ENCODE measurements around the gene RIPPLY2. TPM values are rescaled to one million over a fixed set of nuclear protein-coding genes. Genes with fewer than 3 reads are reported as not detected.

Gene RIPPLY2
- total and polyA plus RNA-seq, 9 donors = 0.22 to 0.40 (median 0.24) TPM; not detected in 4

GRCh38 chr6:83868639-83869038 lies 15.5 kb downstream of the RIPPLY2 start:
- no peak for DNase-seq

DNA sequence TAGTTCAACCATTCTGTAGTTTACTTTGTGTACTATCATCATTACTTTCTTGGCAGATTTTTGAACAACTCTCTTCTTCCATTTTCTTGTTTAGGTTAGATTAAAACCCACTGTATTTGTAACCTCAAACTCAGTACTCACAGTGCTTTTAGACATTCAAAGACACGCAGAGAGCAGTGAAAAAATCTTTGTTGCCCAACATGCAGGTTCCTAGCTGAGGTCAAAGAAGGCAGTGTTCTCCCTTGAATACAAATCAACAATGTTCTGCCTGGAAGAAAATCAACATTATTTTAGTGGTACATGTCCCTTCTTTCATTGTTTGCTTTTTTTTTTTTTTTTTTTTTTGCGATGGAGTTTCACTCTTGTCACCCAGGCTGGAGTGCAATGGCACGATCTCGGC lies 17.5 kb downstream of the RIPPLY2 start:
- 71 to 79% (median 76%) methylated on average over 4 of the region's 4 CpGs for WGBS, 3 donors
- intact Hi-C loops (cut with DNase I) = no loop called here
- Histone ChIP-seq H3K27ac (no peak overlapping the region), H3K9me3 (no peaks in the 10 kb centered on the region), H3K4me1 (ENCODE audit: insufficient read depth) (no peaks in the 10 kb centered on the region), H3K27me3 (no peaks in the 10 kb centered on the region), H3K4me3 (no peak overlapping the region), H3K36me3 (no peaks in the 10 kb centered on the region)
- no peak for DNase-seq
- TF ChIP-seq POLR2A (IDR thresholded peaks at IDR 0.05) (no peak), EP300 (IDR thresholded peaks at IDR 0.05) (no peak)
- TF ChIP-seq, protein P1, sequence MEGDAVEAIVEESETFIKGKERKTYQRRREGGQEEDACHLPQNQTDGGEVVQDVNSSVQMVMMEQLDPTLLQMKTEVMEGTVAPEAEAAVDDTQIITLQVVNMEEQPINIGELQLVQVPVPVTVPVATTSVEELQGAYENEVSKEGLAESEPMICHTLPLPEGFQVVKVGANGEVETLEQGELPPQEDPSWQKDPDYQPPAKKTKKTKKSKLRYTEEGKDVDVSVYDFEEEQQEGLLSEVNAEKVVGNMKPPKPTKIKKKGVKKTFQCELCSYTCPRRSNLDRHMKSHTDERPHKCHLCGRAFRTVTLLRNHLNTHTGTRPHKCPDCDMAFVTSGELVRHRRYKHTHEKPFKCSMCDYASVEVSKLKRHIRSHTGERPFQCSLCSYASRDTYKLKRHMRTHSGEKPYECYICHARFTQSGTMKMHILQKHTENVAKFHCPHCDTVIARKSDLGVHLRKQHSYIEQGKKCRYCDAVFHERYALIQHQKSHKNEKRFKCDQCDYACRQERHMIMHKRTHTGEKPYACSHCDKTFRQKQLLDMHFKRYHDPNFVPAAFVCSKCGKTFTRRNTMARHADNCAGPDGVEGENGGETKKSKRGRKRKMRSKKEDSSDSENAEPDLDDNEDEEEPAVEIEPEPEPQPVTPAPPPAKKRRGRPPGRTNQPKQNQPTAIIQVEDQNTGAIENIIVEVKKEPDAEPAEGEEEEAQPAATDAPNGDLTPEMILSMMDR (IDR thresholded peaks at IDR 0.05) = no peak

More at GRCh38 chr6:83868639-83869038, 15.5 kb downstream of the RIPPLY2 start:
- Histone ChIP-seq H3K9me3 (no peaks in the 10 kb centered on the region), H3K4me3 (no peak overlapping the region), H3K36me3 (no peaks in the 10 kb centered on the region), H3K27ac (no peak overlapping the region), H3K4me1 (ENCODE audit: insufficient read depth) (no peaks in the 10 kb centered on the region), H3K27me3 (no peaks in the 10 kb centered on the region)
- 51 to 76% (median 67%) methylated on average over 1 of the region's 1 CpG for WGBS, 3 donors
- TF ChIP-seq, protein P1 (IDR thresholded peaks at IDR 0.05) = no peak
- no peak for TF ChIP-seq POLR2A (IDR thresholded peaks at IDR 0.05)
- TF ChIP-seq EP300 (IDR thresholded peaks at IDR 0.05) = no peak
- intact Hi-C loops (cut with DNase I) = no loop called here

DNA sequence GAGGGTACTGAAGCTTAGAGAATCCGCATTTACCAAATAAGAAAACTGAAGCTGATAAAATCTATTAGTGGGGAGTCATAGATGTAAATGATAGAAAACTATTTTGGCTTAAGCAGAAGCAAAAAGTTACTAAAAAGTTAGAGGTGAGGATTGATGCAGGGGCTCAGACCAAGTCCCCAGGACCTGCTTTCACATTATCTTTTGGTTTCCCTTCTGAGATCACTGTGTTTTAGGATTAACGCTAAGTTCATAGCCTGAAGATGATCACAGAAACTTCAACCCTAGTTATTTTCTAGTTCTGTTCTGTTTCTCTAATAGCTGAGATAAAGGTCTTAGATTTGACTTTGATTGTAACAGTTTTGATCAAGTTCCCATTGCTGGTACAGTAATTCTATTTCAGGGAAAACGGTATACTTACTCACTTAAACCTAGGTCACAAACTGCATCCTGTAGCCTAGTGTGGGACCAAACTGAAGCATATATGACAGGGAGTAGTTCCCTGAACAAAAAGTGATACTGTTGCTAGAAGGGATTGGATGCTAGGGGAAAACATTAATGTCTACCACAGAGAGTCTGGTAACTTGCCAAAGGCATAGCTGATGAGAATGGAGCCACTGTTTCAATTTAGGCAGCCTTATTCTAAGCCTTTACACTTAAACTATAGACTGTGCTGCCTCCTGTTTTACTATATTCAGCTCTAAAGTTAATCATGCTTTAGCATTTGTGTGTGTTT lies 19.4 kb downstream of the RIPPLY2 start:
- intact Hi-C loops (cut with DNase I) = no loop called here
- no peaks in the 10 kb centered on the region for H3K9me3 ChIP-seq
- no peak overlapping the region for H3K4me3 ChIP-seq

DNA sequence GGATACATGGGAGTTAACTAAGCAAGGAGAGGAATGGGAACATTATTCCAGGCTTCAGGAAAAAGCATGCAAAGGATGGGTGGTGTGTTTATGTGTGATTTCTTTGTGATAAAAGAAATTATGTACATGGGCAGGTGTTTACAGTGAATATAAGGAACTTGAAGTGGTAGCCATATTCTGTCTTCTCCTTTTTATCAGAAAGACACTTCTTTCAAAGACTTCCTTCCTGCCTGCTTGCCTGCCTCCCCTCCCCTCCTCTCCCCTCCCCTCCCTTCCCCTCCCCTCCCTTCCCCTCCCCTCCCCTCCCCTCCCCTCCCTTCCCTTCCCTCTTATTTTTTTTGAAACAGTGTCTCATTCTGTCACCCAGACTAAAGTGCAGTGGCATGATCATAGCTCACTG lies 20.7 kb downstream of the RIPPLY2 start:
- no peaks in the 10 kb centered on the region for H3K4me1 ChIP-seq (ENCODE audit: insufficient read depth)
- DNase-seq = no peak
- no peaks in the 10 kb centered on the region for H3K27me3 ChIP-seq
- H3K36me3 ChIP-seq = no peaks in the 10 kb centered on the region
- no peak overlapping the region for H3K27ac ChIP-seq
- H3K4me3 ChIP-seq = no peak overlapping the region
- intact Hi-C loops (cut with DNase I) = no loop called here
- TF ChIP-seq, protein P1 (IDR thresholded peaks at IDR 0.05) = no peak
- no peak for TF ChIP-seq EP300 (IDR thresholded peaks at IDR 0.05)
- no peak for TF ChIP-seq POLR2A (IDR thresholded peaks at IDR 0.05)
- no peaks in the 10 kb centered on the region for H3K9me3 ChIP-seq

More for the DNA sequence above, 19.4 kb downstream of the RIPPLY2 start:
- H3K4me1 ChIP-seq (ENCODE audit: insufficient read depth) = no peaks in the 10 kb centered on the region
- H3K27ac ChIP-seq = no peak overlapping the region
- TF ChIP-seq EP300 (IDR thresholded peaks at IDR 0.05) = no peak
- TF ChIP-seq, protein P1 (IDR thresholded peaks at IDR 0.05) = no peak
- TF ChIP-seq POLR2A (IDR thresholded peaks at IDR 0.05) = no peak
- no peaks in the 10 kb centered on the region for H3K27me3 ChIP-seq
- WGBS, 3 donors = 93 to 95% (median 95%) methylated on average over 3 of the region's 3 CpGs
- no peak for DNase-seq
- H3K36me3 ChIP-seq = no peaks in the 10 kb centered on the region
